Measurements from ENCODE around the gene MMS22L.

DNA sequence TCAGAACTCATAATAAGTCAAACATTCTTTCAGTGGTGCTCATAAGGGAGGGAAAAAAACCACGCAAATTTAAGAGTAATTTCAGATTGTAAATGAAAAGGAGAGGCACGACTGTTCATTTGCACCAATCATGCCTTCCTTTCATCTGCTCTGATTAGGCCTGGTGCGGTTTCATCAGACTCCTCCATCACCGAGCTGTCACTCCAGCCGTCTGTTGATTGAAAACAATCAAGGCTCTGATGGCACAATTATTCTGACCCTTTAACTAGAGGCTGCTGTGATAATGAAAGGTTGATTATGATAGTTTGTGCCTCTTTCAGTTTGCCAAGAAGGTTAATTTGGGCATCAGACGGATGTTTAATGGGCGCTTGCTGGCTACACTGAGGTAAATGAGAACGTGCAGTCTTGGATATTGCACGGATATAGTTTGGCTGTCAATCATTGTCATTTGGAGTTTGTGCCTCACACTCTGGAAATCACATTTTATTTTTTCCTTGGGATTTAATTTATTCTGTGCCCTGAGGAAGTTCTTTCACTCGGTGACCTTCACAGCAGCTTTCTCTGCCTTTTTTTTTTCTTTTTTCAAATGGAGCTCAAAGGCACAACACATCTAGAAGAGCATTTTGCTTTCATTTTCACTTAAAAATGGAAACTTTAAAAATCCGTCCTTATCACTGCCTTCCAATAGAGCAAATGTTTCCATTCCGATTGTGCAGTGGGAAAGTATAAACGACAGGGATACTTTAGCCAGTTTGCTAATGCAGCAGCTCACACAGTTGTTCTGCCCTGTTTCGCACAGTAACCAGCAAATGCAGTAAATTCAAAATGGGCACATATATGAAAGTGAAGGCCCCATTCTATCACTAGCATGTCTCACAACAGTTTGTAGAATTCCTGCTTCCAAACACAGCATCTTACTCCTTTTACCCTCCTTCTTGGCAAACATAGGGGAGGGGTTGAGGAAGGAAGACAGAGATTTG, 185.7 kb downstream of the MMS22L start:
- TF ChIP-seq, protein P1, sequence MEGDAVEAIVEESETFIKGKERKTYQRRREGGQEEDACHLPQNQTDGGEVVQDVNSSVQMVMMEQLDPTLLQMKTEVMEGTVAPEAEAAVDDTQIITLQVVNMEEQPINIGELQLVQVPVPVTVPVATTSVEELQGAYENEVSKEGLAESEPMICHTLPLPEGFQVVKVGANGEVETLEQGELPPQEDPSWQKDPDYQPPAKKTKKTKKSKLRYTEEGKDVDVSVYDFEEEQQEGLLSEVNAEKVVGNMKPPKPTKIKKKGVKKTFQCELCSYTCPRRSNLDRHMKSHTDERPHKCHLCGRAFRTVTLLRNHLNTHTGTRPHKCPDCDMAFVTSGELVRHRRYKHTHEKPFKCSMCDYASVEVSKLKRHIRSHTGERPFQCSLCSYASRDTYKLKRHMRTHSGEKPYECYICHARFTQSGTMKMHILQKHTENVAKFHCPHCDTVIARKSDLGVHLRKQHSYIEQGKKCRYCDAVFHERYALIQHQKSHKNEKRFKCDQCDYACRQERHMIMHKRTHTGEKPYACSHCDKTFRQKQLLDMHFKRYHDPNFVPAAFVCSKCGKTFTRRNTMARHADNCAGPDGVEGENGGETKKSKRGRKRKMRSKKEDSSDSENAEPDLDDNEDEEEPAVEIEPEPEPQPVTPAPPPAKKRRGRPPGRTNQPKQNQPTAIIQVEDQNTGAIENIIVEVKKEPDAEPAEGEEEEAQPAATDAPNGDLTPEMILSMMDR (IDR thresholded peaks at IDR 0.05), result no peak
- no peak for TF ChIP-seq POLR2A (IDR thresholded peaks at IDR 0.05)

Data from Peyer's patch (tissue), 4 donors.